Hepatocyte (in vitro differentiated cells): ENCODE measurements around the gene KRTAP22-1.

Experiments used
- EZH2 ChIP-seq: fragments of 200-600 bp; sonication (generic); IDR thresholded peaks from 2 replicates; pipeline ENCODE4 v1.6.1; 2016; ENCODE audit warnings: antibody characterized with exemption, mild to moderate bottlenecking, borderline replicate concordance
- EZH2phosphoT487 ChIP-seq: fragments of 200-600 bp; sonication (generic); IDR thresholded peaks from one replicate; pipeline ENCODE4 v1.6.1; 2018; ENCODE audit warnings: antibody characterized with exemption, mild to moderate bottlenecking, low read depth, moderate library complexity; ENCODE audit not compliant: unreplicated experiment, severe bottlenecking
- TF ChIP-seq, protein P1 (sequence below): fragments of 200-600 bp; sonication (generic); IDR thresholded peaks from 2 replicates; pipeline ENCODE4 v1.5.1; 2016; ENCODE audit warnings: antibody characterized with exemption, mild to moderate bottlenecking; ENCODE audit not compliant: poor library complexity

- TF ChIP-seq, protein P1, sequence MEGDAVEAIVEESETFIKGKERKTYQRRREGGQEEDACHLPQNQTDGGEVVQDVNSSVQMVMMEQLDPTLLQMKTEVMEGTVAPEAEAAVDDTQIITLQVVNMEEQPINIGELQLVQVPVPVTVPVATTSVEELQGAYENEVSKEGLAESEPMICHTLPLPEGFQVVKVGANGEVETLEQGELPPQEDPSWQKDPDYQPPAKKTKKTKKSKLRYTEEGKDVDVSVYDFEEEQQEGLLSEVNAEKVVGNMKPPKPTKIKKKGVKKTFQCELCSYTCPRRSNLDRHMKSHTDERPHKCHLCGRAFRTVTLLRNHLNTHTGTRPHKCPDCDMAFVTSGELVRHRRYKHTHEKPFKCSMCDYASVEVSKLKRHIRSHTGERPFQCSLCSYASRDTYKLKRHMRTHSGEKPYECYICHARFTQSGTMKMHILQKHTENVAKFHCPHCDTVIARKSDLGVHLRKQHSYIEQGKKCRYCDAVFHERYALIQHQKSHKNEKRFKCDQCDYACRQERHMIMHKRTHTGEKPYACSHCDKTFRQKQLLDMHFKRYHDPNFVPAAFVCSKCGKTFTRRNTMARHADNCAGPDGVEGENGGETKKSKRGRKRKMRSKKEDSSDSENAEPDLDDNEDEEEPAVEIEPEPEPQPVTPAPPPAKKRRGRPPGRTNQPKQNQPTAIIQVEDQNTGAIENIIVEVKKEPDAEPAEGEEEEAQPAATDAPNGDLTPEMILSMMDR: no peak
- TF ChIP-seq EZH2phosphoT487: no peak
- no peak for TF ChIP-seq EZH2
These were observed 5.1 kb downstream of the KRTAP22-1 start for GRCh38 chr21:30605968-30606367.
